ENCODE measurements around the gene EYS.

- TF ChIP-seq, protein P1, sequence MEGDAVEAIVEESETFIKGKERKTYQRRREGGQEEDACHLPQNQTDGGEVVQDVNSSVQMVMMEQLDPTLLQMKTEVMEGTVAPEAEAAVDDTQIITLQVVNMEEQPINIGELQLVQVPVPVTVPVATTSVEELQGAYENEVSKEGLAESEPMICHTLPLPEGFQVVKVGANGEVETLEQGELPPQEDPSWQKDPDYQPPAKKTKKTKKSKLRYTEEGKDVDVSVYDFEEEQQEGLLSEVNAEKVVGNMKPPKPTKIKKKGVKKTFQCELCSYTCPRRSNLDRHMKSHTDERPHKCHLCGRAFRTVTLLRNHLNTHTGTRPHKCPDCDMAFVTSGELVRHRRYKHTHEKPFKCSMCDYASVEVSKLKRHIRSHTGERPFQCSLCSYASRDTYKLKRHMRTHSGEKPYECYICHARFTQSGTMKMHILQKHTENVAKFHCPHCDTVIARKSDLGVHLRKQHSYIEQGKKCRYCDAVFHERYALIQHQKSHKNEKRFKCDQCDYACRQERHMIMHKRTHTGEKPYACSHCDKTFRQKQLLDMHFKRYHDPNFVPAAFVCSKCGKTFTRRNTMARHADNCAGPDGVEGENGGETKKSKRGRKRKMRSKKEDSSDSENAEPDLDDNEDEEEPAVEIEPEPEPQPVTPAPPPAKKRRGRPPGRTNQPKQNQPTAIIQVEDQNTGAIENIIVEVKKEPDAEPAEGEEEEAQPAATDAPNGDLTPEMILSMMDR (IDR thresholded peaks at IDR 0.05; ENCODE audit: low read depth, low read length), result no peak
- TF ChIP-seq POLR2A (IDR thresholded peaks at IDR 0.05; ENCODE audit: extremely low read depth, insufficient read length) (no peak), MYC (IDR thresholded peaks at IDR 0.05; ENCODE audit: low read depth, low read length) (no peak)
- TF ChIP-seq, protein P2, sequence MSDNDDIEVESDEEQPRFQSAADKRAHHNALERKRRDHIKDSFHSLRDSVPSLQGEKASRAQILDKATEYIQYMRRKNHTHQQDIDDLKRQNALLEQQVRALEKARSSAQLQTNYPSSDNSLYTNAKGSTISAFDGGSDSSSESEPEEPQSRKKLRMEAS (IDR thresholded peaks at IDR 0.05; ENCODE audit: low read depth, low read length), result no peak
Measured at GRCh38 chr6:64013011-64013410, 1694.0 kb downstream of the EYS start.
